ENCODE data around the gene LIPM. TPM values are rescaled to one million over a fixed set of nuclear protein-coding genes. Genes with fewer than 3 reads are reported as not detected.
A peak's percentile ranks its signal among the peaks of the same experiment; 100 is the strongest.

The LIPM gene
- not detected for total RNA-seq (ENCODE audit: insufficient read depth, low replicate concordance)

- no peak for DNase-seq (ENCODE audit: low spot score)
Measured at GRCh38 chr10:88802523-88803285, at the start of gene LIPM. LIPM (plus strand) TSS chr10:88802730; CDS start chr10:88802897, 167 bp downstream.

- DNase-seq (ENCODE audit: low spot score): no peak
Measured at GRCh38 chr10:88754287-88754686, 48.2 kb upstream of the LIPM start.

- DNase-seq (ENCODE audit: low spot score): no peak
Measured at GRCh38 chr10:88755753-88756152, 46.8 kb upstream of the LIPM start.

GRCh38 chr10:88756660-88757059 is 45.9 kb upstream of the LIPM start:
- no peak for DNase-seq (ENCODE audit: low spot score)

- DNase-seq (ENCODE audit: low spot score): no peak
Measured at GRCh38 chr10:88759366-88760101, 43.0 kb upstream of the LIPM start, which contains the start of gene LIPN. LIPN (plus strand) TSS chr10:88760020; CDS start chr10:88761406, 1,386 bp downstream.

GRCh38 chr10:88762906-88763305 is 39.6 kb upstream of the LIPM start:
- DNase-seq (ENCODE audit: low spot score): no peak

- no peak for DNase-seq (ENCODE audit: low spot score)
Measured at GRCh38 chr10:88763441-88763840, 39.1 kb upstream of the LIPM start.

- DNase-seq (ENCODE audit: low spot score): no peak
Measured at GRCh38 chr10:88764110-88764509, 38.4 kb upstream of the LIPM start.

GRCh38 chr10:88765816-88766215 is 36.7 kb upstream of the LIPM start:
- DNase-seq (ENCODE audit: low spot score): no peak

- no peak for DNase-seq (ENCODE audit: low spot score)
Measured at GRCh38 chr10:88769384-88769783, 33.1 kb upstream of the LIPM start.

GRCh38 chr10:88781206-88781605 is 21.3 kb upstream of the LIPM start:
- no peak for DNase-seq (ENCODE audit: low spot score)

- no peak for DNase-seq (ENCODE audit: low spot score)
Measured at GRCh38 chr10:88782222-88782621, 20.3 kb upstream of the LIPM start.

- DNase-seq (ENCODE audit: low spot score): no peak
Measured at GRCh38 chr10:88783724-88784123, 18.8 kb upstream of the LIPM start.

GRCh38 chr10:88786032-88786770 is 16.3 kb upstream of the LIPM start:
- DNase-seq (ENCODE audit: low spot score): no peak

GRCh38 chr10:88787463-88787862 is 15.1 kb upstream of the LIPM start:
- DNase-seq (ENCODE audit: low spot score): no peak

- DNase-seq (ENCODE audit: low spot score): no peak
Measured at GRCh38 chr10:88788924-88789323, 13.6 kb upstream of the LIPM start.

GRCh38 chr10:88791924-88792323 is 10.6 kb upstream of the LIPM start:
- no peak for DNase-seq (ENCODE audit: low spot score)

GRCh38 chr10:88792661-88793060 is 9.9 kb upstream of the LIPM start:
- DNase-seq (ENCODE audit: low spot score): peak; percentile 29

- no peak for DNase-seq (ENCODE audit: low spot score)
Measured at GRCh38 chr10:88793712-88794299, 8.7 kb upstream of the LIPM start.

- no peak for DNase-seq (ENCODE audit: low spot score)
Measured at GRCh38 chr10:88794731-88795130, 7.8 kb upstream of the LIPM start.
